SK-N-SH (cell line): ENCODE data around the gene ORMDL2. TPM values are rescaled to one million over a fixed set of nuclear protein-coding genes. Genes with fewer than 3 reads are reported as not detected.

Source experiments
- CTCF ChIA-PET: fragments of 300-600, 350-600 bp; formaldehyde crosslinking; extraction: SDS; loops from one replicate; lab custom pipeline; 2021; lab: Yijun Ruan, JAX
- POLR2A ChIA-PET: fragments of 350-600 bp; sonication (Branson Sonifier 250); formaldehyde crosslinking; extraction: SDS; loops from one replicate; lab custom pipeline; 2020; ENCODE audit warnings: antibody characterized with exemption, inconsistent platforms; lab: Yijun Ruan, JAX
- DNase-seq: peaks from one replicate; pipeline ENCODE4 v3.0.0; 2012
- H2AFZ ChIP-seq: fragments of 200-600 bp; sonication (generic); 2 replicates; pipeline ENCODE4 v1.8.1; 2016; ENCODE audit warnings: antibody characterized with exemption, mild to moderate bottlenecking, low read depth
- H3F3A ChIP-seq: fragments of 200-600 bp; sonication (generic); replicated peaks from 2 replicates; pipeline ENCODE3; 2016; ENCODE audit warnings: antibody characterized with exemption, mild to moderate bottlenecking; ENCODE audit not compliant: insufficient read depth
- H3K27ac ChIP-seq, 2 experiments: fragments of 200-500 bp in 1 of 2; fragments of 200-600 bp in 1 of 2; sonication (Bioruptor generic) in 1 of 2; sonication (generic), shearing (Covaris generic) in 1 of 2; 2 replicates each; pipeline versions ENCODE4 v1.5.1 to v1.6.1; 2014 to 2016; ENCODE audit warnings: low read depth in 2 of 2, inconsistent platforms in 1 of 2, low read length in 1 of 2, mild to moderate bottlenecking in 1 of 2, mixed read lengths in 1 of 2
- H3K27me3 ChIP-seq: fragments of 200-600 bp; sonication (generic), shearing (Covaris generic); 2 replicates; pipeline ENCODE4 v1.6.1; 2016; ENCODE audit warnings: mixed run types; ENCODE audit not compliant: insufficient read depth
- H3K36me3 ChIP-seq, 2 experiments: fragments of 200-500 bp in 1 of 2; fragments of 200-600 bp in 1 of 2; sonication (Bioruptor generic) in 1 of 2; sonication (generic) in 1 of 2; replicated peaks in 1 of 2; 2 replicates each; pipeline versions ENCODE3 to v1.5.1; 2014 to 2016; ENCODE audit warnings: low read length in 1 of 2, mild to moderate bottlenecking in 1 of 2; ENCODE audit not compliant: insufficient read depth in 2 of 2, control insufficient read depth in 1 of 2
- H3K4me1 ChIP-seq, 2 experiments: fragments of 200-500 bp in 1 of 2; fragments of 200-600 bp in 1 of 2; sonication (Bioruptor generic) in 1 of 2; sonication (generic), shearing (Covaris generic) in 1 of 2; 2 replicates each; pipeline versions ENCODE4 v1.5.1 to v1.6.1; 2014 to 2016; ENCODE audit warnings: low read depth in 1 of 2, low read length in 1 of 2, mixed run types in 1 of 2; ENCODE audit not compliant: insufficient read depth in 2 of 2, control insufficient read depth in 1 of 2
- H3K4me2 ChIP-seq: fragments of 200-600 bp; sonication (generic), shearing (Covaris generic); 2 replicates; pipeline ENCODE4 v1.6.1; 2017; ENCODE audit warnings: mixed run types
- H3K4me3 ChIP-seq, 2 experiments: fragments of 200-500 bp in 1 of 2; fragments of 200-600 bp in 1 of 2; sonication (Bioruptor generic) in 1 of 2; sonication (generic), shearing (Covaris generic) in 1 of 2; 2 replicates each; pipeline versions ENCODE4 v1.5.1 to v1.8.1; 2014 to 2016; ENCODE audit warnings: low read depth in 2 of 2, inconsistent platforms in 1 of 2, low read length in 1 of 2, mild to moderate bottlenecking in 1 of 2, mixed read lengths in 1 of 2, moderate library complexity in 1 of 2
- H3K79me2 ChIP-seq: fragments of 200-600 bp; sonication (generic); 2 replicates; pipeline ENCODE4 v1.8.1; 2017; ENCODE audit warnings: mild to moderate bottlenecking; ENCODE audit not compliant: insufficient read depth
- H3K9ac ChIP-seq: fragments of 200-600 bp; sonication (generic); 2 replicates; pipeline ENCODE4 v1.6.1; 2017; ENCODE audit warnings: mixed run types
- H3K9me2 ChIP-seq: fragments of 200-600 bp; sonication (generic); 2 replicates; pipeline ENCODE4 v1.6.1; 2017; ENCODE audit warnings: mixed run types
- H3K9me3 ChIP-seq: fragments of 200-600 bp; sonication (generic); 2 replicates; pipeline ENCODE4 v1.6.1; 2017; ENCODE audit warnings: mixed run types, mild to moderate bottlenecking, moderate library complexity
- H4K20me1 ChIP-seq: fragments of 200-600 bp; sonication (generic); 2 replicates; pipeline ENCODE4 v1.6.1; 2017; ENCODE audit warnings: mild to moderate bottlenecking, mixed run types; ENCODE audit not compliant: insufficient read depth
- CTCF ChIP-seq: fragments of 200-600 bp; sonication (generic); IDR thresholded peaks from 2 replicates; pipeline ENCODE4 v1.6.1; 2017; ENCODE audit warnings: antibody characterized with exemption, mild to moderate bottlenecking, moderate library complexity
- ELF1 ChIP-seq: IDR thresholded peaks from 2 replicates; pipeline ENCODE4 v1.4.0; 2012
- FOSL2 ChIP-seq: IDR thresholded peaks from 2 replicates; pipeline ENCODE4 v1.4.0; 2012; ENCODE audit warnings: low read depth, mild to moderate bottlenecking, moderate library complexity, borderline replicate concordance
- FOXM1 ChIP-seq: IDR thresholded peaks from 2 replicates; pipeline ENCODE4 v1.4.0; 2012; ENCODE audit warnings: low read depth, mild to moderate bottlenecking
- GABPA ChIP-seq: IDR thresholded peaks from 2 replicates; pipeline ENCODE4 v1.4.0; 2012; ENCODE audit warnings: low read depth, mild to moderate bottlenecking
- IRF3 ChIP-seq: fragments of 150-350 bp; IDR thresholded peaks from 2 replicates; pipeline ENCODE4 v1.6.1; 2016; ENCODE audit warnings: mild to moderate bottlenecking, low read depth, low read length
- MAX ChIP-seq: IDR thresholded peaks from 2 replicates; pipeline ENCODE4 v1.4.0; 2012; ENCODE audit warnings: low read depth
- MEF2A ChIP-seq: IDR thresholded peaks from 2 replicates; pipeline ENCODE4 v1.4.0; 2012; ENCODE audit warnings: low read depth, borderline replicate concordance
- MXI1 ChIP-seq: IDR thresholded peaks from 2 replicates; pipeline ENCODE4 v1.6.1; 2012; ENCODE audit warnings: mild to moderate bottlenecking, low read depth, low read length, improper control_type of control experiment
- NFIC ChIP-seq: IDR thresholded peaks from 2 replicates; pipeline ENCODE4 v1.4.0; 2012; ENCODE audit warnings: borderline replicate concordance
- NRF1 ChIP-seq: IDR thresholded peaks from 2 replicates; pipeline ENCODE4 v1.6.1; 2012; ENCODE audit warnings: low read depth, mild to moderate bottlenecking, low read length
- POLR2AphosphoS5 ChIP-seq: IDR thresholded peaks from 2 replicates; pipeline ENCODE4 v1.6.1; 2012; ENCODE audit warnings: low read depth, low read length
- RFX5 ChIP-seq: IDR thresholded peaks from 2 replicates; pipeline ENCODE4 v1.6.1; 2012; ENCODE audit warnings: mild to moderate bottlenecking, improper control_type of control experiment, low read length
- SMC3 ChIP-seq: IDR thresholded peaks from 2 replicates; pipeline ENCODE4 v1.6.1; 2012; ENCODE audit warnings: low read depth, low read length, improper control_type of control experiment
- TCF12 ChIP-seq: IDR thresholded peaks from 2 replicates; pipeline ENCODE4 v1.4.0; 2012
- TEAD4 ChIP-seq: IDR thresholded peaks from 2 replicates; pipeline ENCODE4 v1.4.0; 2012; ENCODE audit warnings: mild to moderate bottlenecking, borderline replicate concordance; ENCODE audit not compliant: insufficient read depth
- USF1 ChIP-seq: IDR thresholded peaks from 2 replicates; pipeline ENCODE4 v1.4.0; 2012; ENCODE audit warnings: low read depth, borderline replicate concordance
- YY1 ChIP-seq: IDR thresholded peaks from 2 replicates; pipeline ENCODE4 v1.4.0; 2012; ENCODE audit warnings: low read depth, mild to moderate bottlenecking
- ZBTB33 ChIP-seq: IDR thresholded peaks from 2 replicates; pipeline ENCODE4 v1.4.0; 2012; ENCODE audit warnings: low read depth, borderline replicate concordance
- WGBS: methylation state at CpG from one replicate; pipeline ENCODE4 v1.1.6; 2017; ENCODE audit warnings: low lambda C conversion rate; 5-methylcytosine and 5-hydroxymethylcytosine counted together
- polyA plus RNA-seq, 3 experiments: library from polyadenylated mRNA; depleted of rRNA; stranded (reverse); fragments of >200 nt; gene quantifications; 2 replicates each; pipeline ENCODE4 v1.2.3, GENCODE V29; 2012

The ORMDL2 gene
- polyA plus RNA-seq, 1 of the 3 experiments (the other 2 are of a cell fraction) = 37.3 TPM

- H3K79me2 ChIP-seq = no peaks in the 10 kb centered on the region
- no peak for DNase-seq
- no peaks in the 10 kb centered on the region for H3K9me2 ChIP-seq
- WGBS = 29% methylated on average over 3 of the region's 3 CpGs
- H3K4me1 ChIP-seq = peaks cover 14 to 20% of the 10 kb centered on the region in 2 experiments; a peak in 3 of 4 replicates
- H2AFZ ChIP-seq = peak overlapping the region; percentile 44
- H3K27me3 ChIP-seq = no peaks in the 10 kb centered on the region
- H3K4me2 ChIP-seq = peak overlapping the region; percentile 74; the same call in 1 of the 2 replicates
- no peaks in the 10 kb centered on the region for H4K20me1 ChIP-seq
- peak overlapping the region; percentile 96 to 100 for H3K27ac ChIP-seq
- ChIA-PET CTCF (interaction anchor here (0.9 to 1.7 kb wide), 5 partner anchors 11 to 93 kb away, joined by 3 to 5 read pairs (median 3); partner anchors contain the start of gene PYM1), POLR2A (interaction anchor here (0.7 to 2.1 kb wide), 5 partner anchors 10 to 136 kb away, joined by 3 to 29 read pairs (median 3); partner anchors contain the start of genes DGKA and DNAJC14)
- no peaks in the 10 kb centered on the region for H3K36me3 ChIP-seq
- H3K9me3 ChIP-seq = no peaks in the 10 kb centered on the region
- peaks cover 14% of the 10 kb centered on the region for H3F3A ChIP-seq
- no peak overlapping the region for H3K4me3 ChIP-seq
- TF ChIP-seq YY1 = no peak
- peak; percentile 26; the same call in 1 of the 2 replicates for TF ChIP-seq MAX
- TF ChIP-seq FOSL2 = peak; percentile 51; the same call in 1 of the 2 replicates
- no peak for TF ChIP-seq TEAD4
- TF ChIP-seq TCF12 = peak; percentile 37; the same call in 1 of the 2 replicates
- H3K9ac ChIP-seq = peak overlapping the region; percentile 80; the same call in 1 of the 2 replicates
These were observed 29.2 kb downstream of the ORMDL2 start for GRCh38 chr12:55847033-55847432.

- H3K4me3 ChIP-seq = peak overlapping the region; percentile 28 to 30; a peak in 3 of 4 replicates
- no peaks in the 10 kb centered on the region for H3K79me2 ChIP-seq
- peak overlapping the region; percentile 74 for H3K4me2 ChIP-seq
- H3K9ac ChIP-seq = peak overlapping the region; percentile 80
- H4K20me1 ChIP-seq = no peaks in the 10 kb centered on the region
- H3K9me2 ChIP-seq = no peaks in the 10 kb centered on the region
- H3K27ac ChIP-seq = peak overlapping the region; percentile 96 to 100
- no peaks in the 10 kb centered on the region for H3K36me3 ChIP-seq
- H3K27me3 ChIP-seq = no peaks in the 10 kb centered on the region
- peak overlapping the region; percentile 44; the same call in 1 of the 2 replicates for H2AFZ ChIP-seq
- H3F3A ChIP-seq = peaks cover 14% of the 10 kb centered on the region
- ChIA-PET CTCF (interaction anchor here (0.8 to 1.7 kb wide), 8 partner anchors 17 to 109 kb away, joined by 3 to 5 read pairs (median 3); partner anchors contain the start of gene PYM1), POLR2A (interaction anchor here (0.6 to 2.1 kb wide), 12 partner anchors 10 to 135 kb away, joined by 3 to 29 read pairs (median 3); partner anchors contain the start of genes CD63, DGKA, DNAJC14 and PYM1)
- peak; percentile 89 for DNase-seq
- no peaks in the 10 kb centered on the region for H3K9me3 ChIP-seq
- WGBS = 33% methylated on average over 4 of the region's 6 CpGs
- peaks cover 14 to 16% of the 10 kb centered on the region in 2 experiments; a peak in 3 of 4 replicates for H3K4me1 ChIP-seq
- no peak for TF ChIP-seq CTCF
- no peak for TF ChIP-seq ZBTB33
- no peak for TF ChIP-seq RFX5
- TF ChIP-seq TEAD4 = no peak
- TF ChIP-seq TCF12 = peak; percentile 98
- no peak for TF ChIP-seq SMC3
- TF ChIP-seq NRF1 = no peak
- peak; percentile 67 for TF ChIP-seq ELF1
- peak; percentile 39; the same call in 1 of the 2 replicates for TF ChIP-seq MXI1
- TF ChIP-seq USF1 = no peak
- TF ChIP-seq MAX = peak; percentile 37; the same call in 1 of the 2 replicates
- TF ChIP-seq NFIC = 0 out of 2 replicates have a peak, but pooled peaks have one; percentile 30
- no peak for TF ChIP-seq MEF2A
- TF ChIP-seq FOXM1 = no peak
- TF ChIP-seq POLR2AphosphoS5 = peak; percentile 89
- TF ChIP-seq GABPA = peak; percentile 65
- TF ChIP-seq IRF3 = no peak
These were observed 29.9 kb downstream of the ORMDL2 start for GRCh38 chr12:55847603-55848291.
